ENCODE measurements around the gene TSSK6. TPM values are rescaled to one million over a fixed set of nuclear protein-coding genes. Genes with fewer than 3 reads are reported as not detected.

Gene TSSK6
- total RNA-seq, 1 donor from 2014 or later: 4.6 TPM

DNA sequence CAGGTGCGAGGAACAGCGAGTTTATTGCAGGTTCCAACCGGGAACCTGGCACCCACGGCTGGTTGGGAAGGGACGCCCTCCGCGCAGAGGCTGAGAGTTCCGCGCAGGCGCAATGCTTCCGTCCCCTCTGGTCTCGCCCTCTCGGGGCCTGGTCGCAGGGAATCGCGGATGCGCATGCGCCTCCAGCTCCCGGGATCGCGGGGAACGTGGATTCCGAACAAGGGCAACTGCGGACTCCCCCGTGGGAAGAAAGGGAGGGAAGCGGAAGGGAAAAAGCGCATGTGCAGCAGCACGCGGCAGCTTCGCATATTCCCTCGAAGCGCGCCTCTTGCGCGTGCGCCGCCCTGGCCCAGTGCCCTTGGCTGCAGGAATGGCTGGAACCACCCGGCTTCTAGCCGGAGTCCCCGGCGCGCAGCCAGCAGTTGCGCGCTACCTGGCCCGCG lies 1.1 kb downstream of the TSSK6 start:
- Mint-ChIP-seq H3K27me3 (ENCODE audit: insufficient read depth, low read depth) (no peaks in the 10 kb centered on the region), H3K27ac (no peak overlapping the region), H3K9me3 (no peaks in the 10 kb centered on the region), H3K4me1 (peaks cover 12% of the 10 kb centered on the region), H3K36me3 (peaks cover 4% of the 10 kb centered on the region), H3K4me3 (peak overlapping the region; percentile 53)
- Histone ChIP-seq H3F3A (ENCODE audit: low read depth) (peaks cover 10% of the 10 kb centered on the region), H3K79me2 (ENCODE audit: low read depth) (peaks cover 32% of the 10 kb centered on the region), H3K4me1 (no peaks in the 10 kb centered on the region), H3K36me3 (no peaks in the 10 kb centered on the region), H3K27me3 (no peaks in the 10 kb centered on the region), H3K27ac (no peak overlapping the region), H3K9me3 (ENCODE audit: low read depth) (no peaks in the 10 kb centered on the region), H3K9ac (no peak overlapping the region), H4K20me1 (ENCODE audit: low read depth) (peaks cover 8% of the 10 kb centered on the region), H3K4me2 (no peak overlapping the region), H2AFZ (replicated peaks) (no peak overlapping the region), H3K4me3 (no peak overlapping the region)
- TF ChIP-seq EZH2 (IDR thresholded peaks at IDR 0.05) (no peak), EZH2phosphoT487 (IDR thresholded peaks at IDR 0.05) (no peak)
- TF ChIP-seq, protein P1, sequence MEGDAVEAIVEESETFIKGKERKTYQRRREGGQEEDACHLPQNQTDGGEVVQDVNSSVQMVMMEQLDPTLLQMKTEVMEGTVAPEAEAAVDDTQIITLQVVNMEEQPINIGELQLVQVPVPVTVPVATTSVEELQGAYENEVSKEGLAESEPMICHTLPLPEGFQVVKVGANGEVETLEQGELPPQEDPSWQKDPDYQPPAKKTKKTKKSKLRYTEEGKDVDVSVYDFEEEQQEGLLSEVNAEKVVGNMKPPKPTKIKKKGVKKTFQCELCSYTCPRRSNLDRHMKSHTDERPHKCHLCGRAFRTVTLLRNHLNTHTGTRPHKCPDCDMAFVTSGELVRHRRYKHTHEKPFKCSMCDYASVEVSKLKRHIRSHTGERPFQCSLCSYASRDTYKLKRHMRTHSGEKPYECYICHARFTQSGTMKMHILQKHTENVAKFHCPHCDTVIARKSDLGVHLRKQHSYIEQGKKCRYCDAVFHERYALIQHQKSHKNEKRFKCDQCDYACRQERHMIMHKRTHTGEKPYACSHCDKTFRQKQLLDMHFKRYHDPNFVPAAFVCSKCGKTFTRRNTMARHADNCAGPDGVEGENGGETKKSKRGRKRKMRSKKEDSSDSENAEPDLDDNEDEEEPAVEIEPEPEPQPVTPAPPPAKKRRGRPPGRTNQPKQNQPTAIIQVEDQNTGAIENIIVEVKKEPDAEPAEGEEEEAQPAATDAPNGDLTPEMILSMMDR (IDR thresholded peaks at IDR 0.05): no peak
- DNase-seq (ENCODE audit: low spot score): no peak

DNA sequence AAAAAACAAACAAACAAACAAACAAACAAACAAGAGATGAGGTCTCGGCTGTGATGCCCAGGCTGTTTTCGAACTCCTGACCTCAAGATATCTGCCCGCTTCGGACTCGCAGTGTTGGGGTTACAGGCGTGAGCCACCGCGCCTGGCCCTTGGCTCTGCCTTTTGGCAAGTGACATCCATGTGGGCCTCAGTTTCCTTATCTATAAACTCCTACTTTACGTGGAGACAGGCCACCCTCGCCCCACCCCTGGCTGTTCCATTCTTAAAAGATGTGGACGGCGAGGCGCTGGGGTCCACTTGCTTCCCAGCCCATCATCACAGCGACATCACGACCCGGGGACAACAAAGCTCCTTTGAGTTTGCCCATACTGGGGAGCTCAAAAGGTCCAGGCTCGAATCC lies 1.7 kb downstream of the TSSK6 start:
- Mint-ChIP-seq H3K9me3 (no peaks in the 10 kb centered on the region), H3K4me1 (peaks cover 12% of the 10 kb centered on the region), H3K27me3 (ENCODE audit: insufficient read depth, low read depth) (no peaks in the 10 kb centered on the region), H3K36me3 (peaks cover 2% of the 10 kb centered on the region), H3K4me3 (peak overlapping the region; percentile 53), H3K27ac (no peak overlapping the region)
- Histone ChIP-seq H3K36me3 (no peaks in the 10 kb centered on the region), H3K4me1 (no peaks in the 10 kb centered on the region), H2AFZ (replicated peaks) (no peak overlapping the region), H3K4me3 (no peak overlapping the region), H3K79me2 (ENCODE audit: low read depth) (peaks cover 26% of the 10 kb centered on the region), H3K27ac (no peak overlapping the region), H3K9me3 (ENCODE audit: low read depth) (no peaks in the 10 kb centered on the region), H4K20me1 (ENCODE audit: low read depth) (peaks cover 6% of the 10 kb centered on the region), H3K4me2 (no peak overlapping the region), H3K27me3 (no peaks in the 10 kb centered on the region), H3F3A (ENCODE audit: low read depth) (peaks cover 10% of the 10 kb centered on the region), H3K9ac (no peak overlapping the region)
- DNase-seq (ENCODE audit: low spot score): no peak
- TF ChIP-seq EZH2 (IDR thresholded peaks at IDR 0.05) (no peak), EZH2phosphoT487 (IDR thresholded peaks at IDR 0.05) (no peak)
- TF ChIP-seq, protein P1 (IDR thresholded peaks at IDR 0.05): no peak

DNA sequence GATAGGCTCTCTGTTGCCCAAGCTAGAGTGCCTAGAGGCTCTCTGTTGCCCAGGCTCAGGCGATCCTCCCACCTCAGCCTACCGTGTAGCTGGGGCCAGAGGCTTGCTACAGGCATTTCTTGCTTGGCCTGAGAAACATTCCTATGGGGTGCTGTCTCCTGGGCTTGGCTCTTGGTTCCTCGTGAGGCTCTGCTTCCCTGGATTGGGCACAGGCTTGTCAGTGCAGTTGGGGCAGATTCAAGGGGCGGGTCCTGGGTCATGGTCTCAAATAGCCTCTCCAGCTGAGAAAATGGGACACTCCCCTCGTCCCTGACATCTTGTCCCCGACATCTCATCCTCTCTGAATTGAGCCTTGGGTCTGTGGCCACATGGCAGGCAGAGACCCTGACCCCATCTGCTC lies 4.9 kb downstream of the TSSK6 start:
- Histone ChIP-seq H3K9me3 (ENCODE audit: low read depth) (no peaks in the 10 kb centered on the region), H3K27ac (no peak overlapping the region), H4K20me1 (ENCODE audit: low read depth) (no peaks in the 10 kb centered on the region), H3K4me2 (no peak overlapping the region), H3K36me3 (no peaks in the 10 kb centered on the region), H3K27me3 (no peaks in the 10 kb centered on the region), H3K4me1 (no peaks in the 10 kb centered on the region), H3K79me2 (ENCODE audit: low read depth) (no peaks in the 10 kb centered on the region), H3K9ac (no peak overlapping the region), H3F3A (ENCODE audit: low read depth) (peaks cover 10% of the 10 kb centered on the region), H2AFZ (replicated peaks) (no peak overlapping the region), H3K4me3 (no peak overlapping the region)
- Mint-ChIP-seq H3K36me3 (peaks cover 9% of the 10 kb centered on the region), H3K27me3 (ENCODE audit: insufficient read depth, low read depth) (no peaks in the 10 kb centered on the region), H3K4me3 (no peak overlapping the region), H3K9me3 (no peaks in the 10 kb centered on the region), H3K27ac (peak overlapping the region; percentile 26), H3K4me1 (peaks cover 2% of the 10 kb centered on the region)
- DNase-seq (ENCODE audit: low spot score): no peak
- TF ChIP-seq EZH2 (IDR thresholded peaks at IDR 0.05) (no peak), EZH2phosphoT487 (IDR thresholded peaks at IDR 0.05) (no peak)
- TF ChIP-seq, protein P1 (IDR thresholded peaks at IDR 0.05): no peak
